K562 (cell line): Measurements from ENCODE around the gene UBE2V1. TPM values are rescaled to one million over a fixed set of nuclear protein-coding genes. Genes with fewer than 3 reads are reported as not detected.

Experiments
- ATAC-seq: fragments of 200-7000 bp; cut with Tn5 transposase; 3 replicates; pipeline ENCODE4 v1.9.1; 2020; ENCODE audit warnings: moderate library complexity
- BruUV-seq: library from RNA; stranded (reverse); fragments of 400-500 nt; replicated peaks from 2 replicates; lab custom pipeline; 2021; lab: Mats Ljungman, UMichigan
- CTCF ChIA-PET: fragments of 300-600 bp; formaldehyde crosslinking; extraction: SDS; loops from one replicate; lab custom pipeline; 2021; ENCODE audit warnings: low intra/inter-chr PET ratio; lab: Yijun Ruan, JAX
- POLR2A ChIA-PET: fragments of 300-600, 350-650 bp; sonication (Branson Sonifier 250); formaldehyde crosslinking; extraction: SDS; loops from one replicate; lab custom pipeline; 2021; ENCODE audit warnings: antibody characterized with exemption, inconsistent platforms; lab: Yijun Ruan, JAX
- DNase-seq, 4 experiments: peaks; one replicate each; pipeline versions ENCODE4 v3.0.0 to v3.0.0-alpha.2; 2011 to 2018; ENCODE audit warnings: low spot score in 3 of 4, mixed read lengths in 3 of 4; ENCODE audit errors: extremely low read depth in 1 of 4
- FAIRE-seq: peaks from 2 replicates; lab custom pipeline; 2011; peaks lifted over from hg19 to GRCh38; lab: Jason Lieb, UNC
- H2AFZ ChIP-seq: 2 replicates; pipeline ENCODE4 v1.6.0; 2011; ENCODE audit warnings: low read depth, low read length, control low read depth, inconsistent platforms
- H3K27ac ChIP-seq: fragments of 200-600 bp; 3 replicates; pipeline ENCODE4 v1.8.0; 2011; ENCODE audit warnings: low read depth, mild to moderate bottlenecking, control low read depth, inconsistent platforms, low read length, moderate library complexity, mixed read lengths; ENCODE audit errors: extremely low read depth
- H3K27me3 ChIP-seq, 2 experiments: fragments of 300-600 bp in 1 of 2; 2 replicates in 1 of 2; 3 replicates in 1 of 2; pipeline versions ENCODE4 v1.6.0 to v1.8.0; 2011; ENCODE audit warnings: inconsistent platforms in 2 of 2, low read length in 2 of 2, mild to moderate bottlenecking in 1 of 2, mixed read lengths in 1 of 2, moderate library complexity in 1 of 2; ENCODE audit not compliant: control insufficient read depth in 2 of 2, insufficient read depth in 2 of 2
- H3K36me3 ChIP-seq: fragments of 300-600 bp; 3 replicates; pipeline ENCODE4 v1.8.0; 2011; ENCODE audit warnings: mild to moderate bottlenecking, low read length, inconsistent platforms; ENCODE audit not compliant: control insufficient read depth, insufficient read depth
- H3K4me1 ChIP-seq, 2 experiments: fragments of 200-600 bp in 1 of 2; replicated peaks in 1 of 2; 2 replicates in 1 of 2; 3 replicates in 1 of 2; pipeline versions ENCODE4 v1.5.1 to v1.8.0; 2011; ENCODE audit warnings: inconsistent platforms in 2 of 2, low read length in 2 of 2, mild to moderate bottlenecking in 1 of 2, mixed read lengths in 1 of 2, moderate library complexity in 1 of 2; ENCODE audit not compliant: control insufficient read depth in 2 of 2, insufficient read depth in 2 of 2
- H3K4me2 ChIP-seq: 2 replicates; pipeline ENCODE4 v1.6.1; 2011; ENCODE audit warnings: low read length, control low read depth, inconsistent platforms, mixed read lengths; ENCODE audit not compliant: insufficient read depth
- H3K4me3 ChIP-seq: fragments of 200-600 bp; sonication (generic), shearing (Covaris generic); 2 replicates; pipeline ENCODE4 v1.5.1; 2016; ENCODE audit warnings: control low read depth, inconsistent platforms
- H3K79me2 ChIP-seq: fragments of 200-600 bp; 3 replicates; pipeline ENCODE4 v1.8.0; 2011; ENCODE audit warnings: low read length, inconsistent platforms; ENCODE audit not compliant: control insufficient read depth, insufficient read depth
- H3K9ac ChIP-seq, 2 experiments: 2 replicates each; pipeline versions ENCODE4 v1.6.0 to v1.6.1; 2011; ENCODE audit warnings: low read depth in 2 of 2, low read length in 2 of 2, control low read depth in 1 of 2, inconsistent platforms in 1 of 2, mild to moderate bottlenecking in 1 of 2, mixed read lengths in 1 of 2; ENCODE audit not compliant: insufficient read depth in 1 of 2
- H3K9me1 ChIP-seq: one replicate; pipeline ENCODE4 v1.6.0; 2011; ENCODE audit warnings: inconsistent platforms, mild to moderate bottlenecking, low read length, moderate library complexity; ENCODE audit not compliant: control insufficient read depth, insufficient read depth
- H3K9me3 ChIP-seq: replicated peaks from 2 replicates; pipeline ENCODE4 v1.5.1; 2011; ENCODE audit warnings: low read depth, low read length, inconsistent platforms; ENCODE audit not compliant: control insufficient read depth, insufficient read depth
- H4K20me1 ChIP-seq: replicated peaks from 2 replicates; pipeline ENCODE4 v1.6.1; 2011; ENCODE audit warnings: low read length, inconsistent platforms, mixed read lengths; ENCODE audit not compliant: control insufficient read depth, insufficient read depth
- BRD9 ChIP-seq: fragments of 450-650 bp; IDR thresholded peaks from 2 replicates; pipeline ENCODE4 v1.6.1; 2018; ENCODE audit warnings: low read depth; ENCODE audit not compliant: partially characterized antibody
- EGR1 ChIP-seq: fragments of 450-650 bp; conservative IDR thresholded peaks from 2 replicates; pipeline ENCODE4 v1.6.1; 2017; ENCODE audit warnings: mild to moderate bottlenecking
- HDAC3 ChIP-seq: fragments of 450-650 bp; IDR thresholded peaks from 2 replicates; pipeline ENCODE4 v1.6.1; 2018; ENCODE audit warnings: borderline replicate concordance, mild to moderate bottlenecking, moderate library complexity; ENCODE audit not compliant: partially characterized antibody
- POLR3A ChIP-seq: IDR thresholded peaks from 2 replicates; pipeline ENCODE4 v1.6.1; 2011; ENCODE audit warnings: borderline replicate concordance, mild to moderate bottlenecking, moderate library complexity; ENCODE audit not compliant: insufficient read length, insufficient read depth; ENCODE audit errors: extremely low read depth
- PTRF ChIP-seq: fragments of 450-650 bp; IDR thresholded peaks from 2 replicates; pipeline ENCODE4 v1.6.1; 2016; ENCODE audit warnings: mild to moderate bottlenecking, missing genetic modification characterization, missing compliant biosample characterization
- SMARCE1 ChIP-seq: fragments of 450-650 bp; IDR thresholded peaks from 2 replicates; pipeline ENCODE4 v1.7.1; 2016; ENCODE audit warnings: mild to moderate bottlenecking
- TAF1 ChIP-seq: IDR thresholded peaks from 2 replicates; pipeline ENCODE4 v1.6.1; 2011; ENCODE audit warnings: mild to moderate bottlenecking, low read length, moderate library complexity; ENCODE audit not compliant: insufficient read depth, control insufficient read depth, severe bottlenecking; ENCODE audit errors: extremely low read depth
- ZNF212 ChIP-seq: fragments of 450-650 bp; formaldehyde crosslinking; IDR thresholded peaks from 2 replicates; pipeline ENCODE4 v1.4.0; 2020; ENCODE audit warnings: mild to moderate bottlenecking
- ZNF24 ChIP-seq: fragments of 450-650 bp; IDR thresholded peaks from 2 replicates; pipeline ENCODE4 v1.6.1; 2016
- ZNF3 ChIP-seq: fragments of 250-450 bp; sonication (Bioruptor Pico); IDR thresholded peaks from 2 replicates; pipeline ENCODE4 v1.5.0; 2021; ENCODE audit warnings: mild to moderate bottlenecking, moderate library complexity
- WGBS: fragments of 100-300 bp; shearing (Covaris generic); methylation state at CpG from one replicate; pipeline ENCODE4 v1.1.6; 2016; ENCODE audit warnings: low coverage, mixed read lengths; ENCODE audit not compliant: insufficient coverage; ENCODE audit errors: missing lambda C conversion rate; 5-methylcytosine and 5-hydroxymethylcytosine counted together
- in situ Hi-C: fragments of 300-500 bp; cut with MboI; formaldehyde crosslinking; loops from 4 replicates; pipeline ENCODE4 v1.15.0; 2018; ENCODE audit warnings: inconsistent platforms, mixed read lengths
- intact Hi-C: fragments of 100-400 bp; cut with micrococcal nuclease; formaldehyde crosslinking; loops from 2 replicates; pipeline ENCODE4 v1.14.2; 2022
- polyA plus RNA-seq, 8 experiments: library from polyadenylated mRNA; depleted of rRNA in 4 of 8; stranded (reverse) in 5 of 8; unstranded in 3 of 8; fragments of >200 nt; fragmentation: Nextera tagmentation in 2 of 8; fragmentation: Illumina TruSeq in 1 of 8; extraction: Ambion mirVana in 2 of 8; extraction: Trizol in 1 of 8; gene quantifications; 2 replicates each; pipeline versions ENCODE4 v1.2.1 to v1.2.3, GENCODE V29; 2011 to 2014; ENCODE audit warnings: inconsistent platforms in 1 of 8, missing spikeins in 1 of 8
- total RNA-seq, 7 experiments: library from RNA; depleted of rRNA in 6 of 7; stranded (reverse); fragments of >200 nt in 6 of 7; fragmentation: Illumina TruSeq in 2 of 7; extraction: Trizol in 2 of 7; gene quantifications; 2 replicates each; pipeline versions ENCODE4 v1.2.1 to v1.2.3, GENCODE V29; 2011 to 2021; ENCODE audit warnings: low replicate concordance in 1 of 7
- TF ChIP-seq, protein P1 (sequence below): fragments of 450-650 bp; IDR thresholded peaks from 2 replicates; pipeline ENCODE4 v1.6.1; 2016; ENCODE audit warnings: missing biosample characterization, missing genetic modification characterization
- TF ChIP-seq, protein P2 (sequence below), 2 experiments: IDR thresholded peaks in 1 of 2; conservative IDR thresholded peaks in 1 of 2; 2 replicates each; pipeline ENCODE4 v1.6.1; 2016; ENCODE audit warnings: low read depth in 2 of 2, mild to moderate bottlenecking in 1 of 2, missing compliant biosample characterization in 1 of 2, missing genetic modification characterization in 1 of 2, moderate library complexity in 1 of 2

UBE2V1 gene
- total and polyA plus RNA-seq, 9 of the 15 experiments (the other 6 are each of a cell fraction or from before 2014, with no cell fraction given): 93.0 to 357 (median 119) TPM

DNA sequence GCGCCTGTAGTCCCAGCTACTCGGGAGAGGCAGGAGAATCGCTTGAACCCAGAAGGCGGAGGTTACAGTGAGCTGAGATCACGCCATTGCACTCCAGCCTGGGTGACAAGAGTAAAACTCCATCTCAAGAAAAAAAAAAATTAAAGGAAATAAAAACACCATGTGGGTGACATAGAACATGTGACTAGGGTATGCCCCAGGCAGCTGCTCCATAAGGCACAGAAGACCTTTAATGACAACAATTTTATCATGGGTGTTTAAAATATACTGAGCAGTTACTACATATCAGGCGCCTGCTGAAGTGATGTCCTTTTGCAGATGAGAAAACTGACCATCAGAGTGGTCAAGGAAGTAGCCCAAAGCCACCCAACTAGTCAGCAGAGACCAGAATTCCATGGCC, 32.6 kb upstream of the UBE2V1 start (continued):
- no peak for TF ChIP-seq ZNF24
- TF ChIP-seq TAF1: no peak
- no peak for TF ChIP-seq POLR3A
- TF ChIP-seq BRD9: no peak
- TF ChIP-seq HDAC3: no peak
- no peak for TF ChIP-seq ZNF212 (CRISPR knock-in tag)
- TF ChIP-seq EGR1: no peak

DNA sequence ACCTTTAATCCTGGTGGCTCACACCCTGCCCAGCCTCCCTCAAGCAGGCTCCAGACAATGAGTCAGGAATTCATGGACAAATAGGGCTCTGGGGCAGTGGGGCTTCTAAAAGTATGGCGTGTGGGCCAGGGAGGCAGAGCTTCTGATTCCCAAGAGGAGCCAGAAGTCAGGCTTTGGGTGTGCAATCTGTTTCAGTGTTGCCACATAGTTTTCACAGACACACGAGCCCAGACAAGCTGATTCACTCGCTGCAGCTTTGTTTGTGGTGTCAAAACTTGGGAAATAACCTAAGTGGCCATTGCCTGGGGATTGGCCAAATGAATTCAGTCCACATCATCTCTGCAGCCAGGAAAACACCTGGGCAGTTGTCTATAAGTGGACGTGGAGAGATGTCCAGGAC, 31.4 kb upstream of the UBE2V1 start:
- CTCF ChIA-PET: no interaction called here
- no peaks in the 10 kb centered on the region for H3K9me1 ChIP-seq
- peak overlapping the region; percentile 13; the same call in 1 of the 3 replicates for H3K27ac ChIP-seq
- no peaks in the 10 kb centered on the region for H3K9me3 ChIP-seq
- in situ Hi-C loops (no loop called here), intact Hi-C loops (no loop called here)
- H3K36me3 ChIP-seq: peaks cover 82% of the 10 kb centered on the region
- BruUV-seq: no TSS peak
- FAIRE-seq: peak; percentile 37
- DNase-seq: no peak
- H3K4me1 ChIP-seq: peaks cover 15 to 30% of the 10 kb centered on the region in 2 experiments
- H4K20me1 ChIP-seq: peaks cover 7% of the 10 kb centered on the region; the same call in 1 of the 2 replicates
- no peak overlapping the region for H3K4me2 ChIP-seq
- TF ChIP-seq, protein P1, sequence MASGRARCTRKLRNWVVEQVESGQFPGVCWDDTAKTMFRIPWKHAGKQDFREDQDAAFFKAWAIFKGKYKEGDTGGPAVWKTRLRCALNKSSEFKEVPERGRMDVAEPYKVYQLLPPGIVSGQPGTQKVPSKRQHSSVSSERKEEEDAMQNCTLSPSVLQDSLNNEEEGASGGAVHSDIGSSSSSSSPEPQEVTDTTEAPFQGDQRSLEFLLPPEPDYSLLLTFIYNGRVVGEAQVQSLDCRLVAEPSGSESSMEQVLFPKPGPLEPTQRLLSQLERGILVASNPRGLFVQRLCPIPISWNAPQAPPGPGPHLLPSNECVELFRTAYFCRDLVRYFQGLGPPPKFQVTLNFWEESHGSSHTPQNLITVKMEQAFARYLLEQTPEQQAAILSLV (tag): no peak
- TF ChIP-seq ZNF3 (no peak), PTRF (tag) (no peak), SMARCE1 (no peak)
- TF ChIP-seq, protein P2, sequence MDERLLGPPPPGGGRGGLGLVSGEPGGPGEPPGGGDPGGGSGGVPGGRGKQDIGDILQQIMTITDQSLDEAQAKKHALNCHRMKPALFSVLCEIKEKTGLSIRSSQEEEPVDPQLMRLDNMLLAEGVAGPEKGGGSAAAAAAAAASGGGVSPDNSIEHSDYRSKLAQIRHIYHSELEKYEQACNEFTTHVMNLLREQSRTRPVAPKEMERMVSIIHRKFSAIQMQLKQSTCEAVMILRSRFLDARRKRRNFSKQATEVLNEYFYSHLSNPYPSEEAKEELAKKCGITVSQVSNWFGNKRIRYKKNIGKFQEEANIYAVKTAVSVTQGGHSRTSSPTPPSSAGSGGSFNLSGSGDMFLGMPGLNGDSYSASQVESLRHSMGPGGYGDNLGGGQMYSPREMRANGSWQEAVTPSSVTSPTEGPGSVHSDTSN (CRISPR knock-in tag; IDR thresholded peaks at IDR 0.05; ENCODE audit: low read depth): no peak
- TF ChIP-seq, protein P2 (tag; conservative IDR thresholded peaks at IDR 0.05; ENCODE audit: low read depth): no peak
- no peaks in the 10 kb centered on the region for H3K27me3 ChIP-seq
- 90% methylated on average over 4 of the region's 4 CpGs for WGBS
- no peak for ATAC-seq
- H2AFZ ChIP-seq: no peak overlapping the region
- no peak overlapping the region for H3K9ac ChIP-seq
- peaks cover 56% of the 10 kb centered on the region for H3K79me2 ChIP-seq
- POLR2A ChIA-PET: interaction anchor here (0.6 to 2.3 kb wide), 3 partner anchors 8 to 10 kb away, joined by 3 to 9 read pairs (median 6); partner anchors contain the start of gene PEDS1
- H3K4me3 ChIP-seq: no peak overlapping the region
